ENCODE measurements around the gene FOXP3.

Gene FOXP3

DNA sequence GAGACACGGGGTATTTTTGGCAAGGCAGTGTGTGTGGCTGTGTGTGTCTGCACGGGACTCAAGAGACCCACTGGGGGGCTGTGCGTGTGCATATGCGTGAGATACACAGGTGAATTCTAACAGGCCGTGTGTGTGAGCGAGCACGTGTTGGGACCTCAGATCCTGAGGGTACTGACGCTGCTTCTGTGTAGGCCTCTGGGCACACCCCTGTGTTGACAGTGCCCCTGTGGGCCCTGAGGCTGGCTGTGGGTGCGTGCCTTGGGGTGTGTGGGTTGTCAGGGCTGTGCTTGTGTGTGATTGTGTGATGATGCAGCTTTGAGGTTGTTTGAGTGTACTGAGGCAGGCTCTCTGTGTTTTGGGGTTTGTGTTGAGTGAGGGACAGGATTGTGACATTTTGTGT lies 13.9 kb downstream of the FOXP3 start:
- no peaks in the 10 kb centered on the region for H3K9me3 ChIP-seq
- intact Hi-C loops (cut with DNase I; ENCODE audit: low total_unique reads) = no loop called here
- peaks cover 0 to 47% (median 24%) of the 10 kb centered on the region in 3 donors for H3K36me3 ChIP-seq
- no peak overlapping the region for H3K4me3 ChIP-seq
- no peak overlapping the region for H3K27ac ChIP-seq
- no peak for DNase-seq
- no peaks in the 10 kb centered on the region for H3K4me1 ChIP-seq
- no peaks in the 10 kb centered on the region for H3K27me3 ChIP-seq
- TF ChIP-seq, protein P1, sequence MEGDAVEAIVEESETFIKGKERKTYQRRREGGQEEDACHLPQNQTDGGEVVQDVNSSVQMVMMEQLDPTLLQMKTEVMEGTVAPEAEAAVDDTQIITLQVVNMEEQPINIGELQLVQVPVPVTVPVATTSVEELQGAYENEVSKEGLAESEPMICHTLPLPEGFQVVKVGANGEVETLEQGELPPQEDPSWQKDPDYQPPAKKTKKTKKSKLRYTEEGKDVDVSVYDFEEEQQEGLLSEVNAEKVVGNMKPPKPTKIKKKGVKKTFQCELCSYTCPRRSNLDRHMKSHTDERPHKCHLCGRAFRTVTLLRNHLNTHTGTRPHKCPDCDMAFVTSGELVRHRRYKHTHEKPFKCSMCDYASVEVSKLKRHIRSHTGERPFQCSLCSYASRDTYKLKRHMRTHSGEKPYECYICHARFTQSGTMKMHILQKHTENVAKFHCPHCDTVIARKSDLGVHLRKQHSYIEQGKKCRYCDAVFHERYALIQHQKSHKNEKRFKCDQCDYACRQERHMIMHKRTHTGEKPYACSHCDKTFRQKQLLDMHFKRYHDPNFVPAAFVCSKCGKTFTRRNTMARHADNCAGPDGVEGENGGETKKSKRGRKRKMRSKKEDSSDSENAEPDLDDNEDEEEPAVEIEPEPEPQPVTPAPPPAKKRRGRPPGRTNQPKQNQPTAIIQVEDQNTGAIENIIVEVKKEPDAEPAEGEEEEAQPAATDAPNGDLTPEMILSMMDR (IDR thresholded peaks at IDR 0.05) = no peak

DNA sequence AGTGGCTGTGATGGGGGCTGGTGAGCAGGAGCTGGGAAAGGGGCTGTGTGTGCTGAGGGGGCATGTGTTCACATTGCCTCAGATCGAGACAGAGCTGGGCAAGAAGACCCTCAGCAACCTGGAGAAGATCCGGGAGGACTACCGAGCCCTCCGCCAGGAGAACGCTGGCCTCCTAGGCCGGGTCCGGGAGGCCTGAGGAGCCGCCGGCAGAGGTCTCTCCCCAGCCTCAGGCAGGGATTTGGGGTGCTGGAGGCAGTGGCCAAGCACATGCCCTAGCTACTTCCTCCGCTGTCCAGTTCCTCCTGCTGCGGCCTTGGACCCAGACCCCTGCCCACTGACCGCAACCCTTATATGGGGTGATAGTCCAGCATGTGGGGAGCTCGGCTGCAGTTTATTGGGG lies 14.4 kb downstream of the FOXP3 start:
- no peak for DNase-seq
- H3K27me3 ChIP-seq = no peaks in the 10 kb centered on the region
- TF ChIP-seq, protein P1 (IDR thresholded peaks at IDR 0.05) = no peak
- H3K4me3 ChIP-seq = no peak overlapping the region
- no peak overlapping the region for H3K27ac ChIP-seq
- no peaks in the 10 kb centered on the region for H3K4me1 ChIP-seq
- no peaks in the 10 kb centered on the region for H3K9me3 ChIP-seq
- intact Hi-C loops (cut with DNase I; ENCODE audit: low total_unique reads) = no loop called here
- peaks cover 0 to 51% (median 24%) of the 10 kb centered on the region in 3 donors for H3K36me3 ChIP-seq

DNA sequence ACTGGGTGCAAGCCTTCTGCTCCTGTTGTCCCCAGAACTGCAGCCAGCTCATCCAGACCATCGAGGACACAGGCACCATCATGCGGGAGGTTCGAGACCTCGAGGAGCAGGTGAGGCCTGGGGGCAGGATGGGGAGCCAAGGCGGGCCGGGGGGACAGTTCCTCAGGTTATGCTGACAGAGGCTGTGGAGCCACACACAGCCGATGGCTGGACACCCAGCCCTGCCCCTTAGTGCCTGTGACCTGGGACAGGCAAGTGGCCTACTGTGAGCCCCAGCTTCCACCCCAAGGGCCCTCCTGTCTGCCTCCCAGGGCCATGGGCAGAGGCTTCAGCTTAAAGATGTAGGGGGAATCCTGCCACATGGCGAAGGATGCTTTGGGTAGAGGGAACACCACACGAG lies 14.9 kb downstream of the FOXP3 start:
- H3K9me3 ChIP-seq = no peaks in the 10 kb centered on the region
- no peak overlapping the region for H3K27ac ChIP-seq
- DNase-seq = no peak
- TF ChIP-seq, protein P1 (IDR thresholded peaks at IDR 0.05) = no peak
- intact Hi-C loops (cut with DNase I; ENCODE audit: low total_unique reads) = no loop called here
- H3K36me3 ChIP-seq = peaks cover 0 to 55% (median 24%) of the 10 kb centered on the region in 3 donors
- H3K27me3 ChIP-seq = no peaks in the 10 kb centered on the region
- no peaks in the 10 kb centered on the region for H3K4me1 ChIP-seq
- no peak overlapping the region for H3K4me3 ChIP-seq

DNA sequence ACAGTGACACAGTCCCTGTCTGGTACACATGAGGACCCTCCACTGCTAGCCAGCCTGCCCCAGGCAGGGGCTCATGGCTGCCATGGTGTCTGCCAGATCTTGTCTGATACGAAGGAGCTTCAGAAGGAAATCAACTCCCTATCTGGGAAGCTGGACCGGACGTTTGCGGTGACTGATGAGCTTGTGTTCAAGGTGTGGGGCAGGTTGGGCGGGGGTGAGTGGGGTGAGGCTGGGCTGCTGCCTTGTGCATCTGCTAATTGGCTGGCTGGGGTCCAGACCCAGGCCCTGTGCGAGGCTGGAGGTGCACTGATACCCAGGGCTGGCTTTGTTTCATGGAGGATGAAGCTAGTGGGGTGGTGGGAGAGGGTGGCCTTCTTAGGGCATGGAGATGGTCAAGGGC lies 15.4 kb downstream of the FOXP3 start:
- TF ChIP-seq, protein P1 (IDR thresholded peaks at IDR 0.05) = no peak
- H3K36me3 ChIP-seq = peaks cover 0 to 61% (median 24%) of the 10 kb centered on the region in 3 donors
- intact Hi-C loops (cut with DNase I; ENCODE audit: low total_unique reads) = no loop called here

DNA sequence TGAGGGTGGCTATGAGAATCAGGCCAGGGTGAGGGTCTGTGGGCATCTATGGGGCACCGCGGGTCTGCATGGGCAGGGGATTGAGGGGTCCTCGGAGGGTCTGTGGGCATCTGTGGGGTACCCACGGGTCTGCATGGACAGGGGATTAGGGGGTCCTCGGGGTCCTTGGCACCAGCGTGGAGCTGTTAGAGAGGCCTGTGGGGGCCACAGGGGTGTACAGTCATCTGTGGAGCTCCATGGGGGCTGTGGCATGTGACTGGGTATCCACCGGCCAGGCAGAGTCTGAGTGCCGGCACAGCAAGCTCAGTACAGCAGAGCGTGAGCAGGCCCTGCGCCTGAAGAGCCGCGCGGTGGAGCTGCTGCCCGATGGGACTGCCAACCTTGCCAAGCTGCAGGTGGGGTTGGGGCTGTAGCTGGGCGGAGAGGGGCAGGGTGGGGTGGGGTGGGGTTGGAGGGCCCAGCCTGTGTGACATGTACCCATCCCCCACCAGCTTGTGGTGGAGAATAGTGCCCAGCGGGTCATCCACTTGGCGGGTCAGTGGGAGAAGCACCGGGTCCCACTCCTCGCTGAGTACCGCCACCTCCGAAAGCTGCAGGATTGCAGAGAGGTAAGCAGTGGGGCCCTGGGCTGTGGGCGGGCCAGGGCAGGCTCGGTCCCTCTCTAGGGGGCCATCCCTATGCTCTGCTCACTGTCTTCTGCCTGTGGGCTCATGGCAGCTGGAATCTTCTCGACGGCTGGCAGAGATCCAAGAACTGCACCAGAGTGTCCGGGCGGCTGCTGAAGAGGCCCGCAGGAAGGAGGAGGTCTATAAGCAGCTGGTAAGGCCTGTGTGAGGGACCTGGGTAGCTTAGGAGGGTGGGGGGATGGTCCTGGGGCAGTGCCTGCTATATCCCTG lies 16.3 kb downstream of the FOXP3 start:
- no peaks in the 10 kb centered on the region for H3K27me3 ChIP-seq
- no peak overlapping the region for H3K4me3 ChIP-seq
- no peak for DNase-seq
- H3K27ac ChIP-seq = no peak overlapping the region
- no peaks in the 10 kb centered on the region for H3K4me1 ChIP-seq
- no peaks in the 10 kb centered on the region for H3K9me3 ChIP-seq
- peaks cover 0 to 70% (median 32%) of the 10 kb centered on the region in 3 donors for H3K36me3 ChIP-seq
- TF ChIP-seq, protein P1 (IDR thresholded peaks at IDR 0.05) = no peak
- intact Hi-C loops (cut with DNase I; ENCODE audit: low total_unique reads) = no loop called here

More for the DNA sequence above, 15.4 kb downstream of the FOXP3 start:
- H3K9me3 ChIP-seq = no peaks in the 10 kb centered on the region
- no peaks in the 10 kb centered on the region for H3K27me3 ChIP-seq
- no peak overlapping the region for H3K27ac ChIP-seq
- no peak overlapping the region for H3K4me3 ChIP-seq
- H3K4me1 ChIP-seq = no peaks in the 10 kb centered on the region
- no peak for DNase-seq

Data from tibial artery (tissue), 4 donors.